DMS53 (cell line): ENCODE data around the gene CCDC146.

ENCODE experiments used
- DNase-seq: peaks from one replicate; lab custom pipeline; 2025; lab: John Stamatoyannopoulos, UW

Gene CCDC146

GRCh38 chr7:77284005-77284404 is 161.6 kb downstream of the CCDC146 start:
- DNase-seq: no peak

- no peak for DNase-seq
Observed at GRCh38 chr7:77284616-77285015, 162.2 kb downstream of the CCDC146 start.

DNA sequence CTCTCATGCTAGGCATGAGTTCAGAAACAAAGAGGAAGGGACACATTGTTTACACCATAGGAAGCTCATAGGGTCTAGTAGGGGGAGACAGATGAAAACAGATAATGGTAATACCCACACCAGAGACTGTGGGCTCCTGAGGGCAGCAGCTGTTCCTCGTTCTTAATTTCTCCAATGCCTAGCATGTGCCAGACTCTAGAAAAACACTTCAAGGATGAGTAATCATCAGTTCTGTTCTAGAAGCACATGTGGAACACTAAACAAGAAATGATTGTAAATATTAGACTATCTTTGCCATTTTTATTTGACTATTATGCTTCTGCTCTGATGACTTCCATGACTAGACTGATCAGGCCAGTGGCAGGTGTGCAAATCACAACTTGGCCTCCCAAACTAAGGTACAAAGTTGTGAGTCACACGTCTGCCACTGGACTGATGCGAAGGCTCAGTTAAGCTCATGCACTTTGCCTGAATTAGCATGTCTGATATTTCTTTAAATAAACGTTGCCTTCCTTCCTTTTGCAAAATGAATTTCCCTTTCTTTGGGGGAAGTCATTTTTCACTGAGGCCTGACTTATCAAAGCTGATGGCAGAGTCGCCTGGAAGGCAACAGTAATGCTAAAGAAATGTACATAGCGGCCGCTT is 166.4 kb downstream of the CCDC146 start:
- peak; percentile 71 for DNase-seq

DNA sequence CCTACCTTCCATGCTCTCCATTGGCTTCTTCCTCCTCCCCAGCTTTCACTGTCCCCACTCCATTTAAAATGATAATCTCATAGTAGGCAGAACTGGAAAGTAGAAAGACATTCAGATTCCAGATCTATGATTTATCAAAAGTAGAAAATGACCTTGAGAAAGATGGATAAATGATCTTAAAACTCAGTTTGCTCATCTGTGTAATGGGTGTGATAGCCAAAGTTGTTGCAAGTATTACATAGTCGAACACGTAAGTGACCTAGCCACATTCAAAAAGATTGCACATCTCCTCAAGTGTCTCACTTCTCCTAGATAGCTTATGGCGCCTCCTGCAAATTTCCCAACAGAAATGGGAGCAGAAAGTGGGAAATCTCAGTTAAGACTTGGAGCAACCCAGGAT is 167.0 kb downstream of the CCDC146 start:
- no peak for DNase-seq

GRCh38 chr7:77290425-77290824 is 168.0 kb downstream of the CCDC146 start:
- no peak for DNase-seq

DNA sequence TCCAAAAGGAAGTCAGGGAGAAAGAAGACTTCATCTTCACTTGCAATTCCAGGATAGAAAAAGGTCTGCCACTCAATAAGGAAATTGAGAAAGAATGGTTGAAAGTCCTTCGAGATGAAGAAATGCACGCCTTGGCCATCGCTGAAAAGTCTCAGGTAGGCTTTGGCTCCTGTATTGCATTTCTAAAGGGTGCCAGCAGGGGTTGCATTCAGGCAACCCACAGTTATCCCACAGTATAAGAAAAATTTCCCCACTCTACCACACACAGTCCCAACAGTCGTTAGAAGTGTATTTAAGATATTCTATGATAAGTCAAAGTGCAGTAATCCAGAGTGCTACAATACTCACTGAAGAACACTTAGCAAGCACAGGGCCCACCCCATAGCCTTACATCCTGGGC is 170.6 kb downstream of the CCDC146 start:
- peak; percentile 15 for DNase-seq

DNA sequence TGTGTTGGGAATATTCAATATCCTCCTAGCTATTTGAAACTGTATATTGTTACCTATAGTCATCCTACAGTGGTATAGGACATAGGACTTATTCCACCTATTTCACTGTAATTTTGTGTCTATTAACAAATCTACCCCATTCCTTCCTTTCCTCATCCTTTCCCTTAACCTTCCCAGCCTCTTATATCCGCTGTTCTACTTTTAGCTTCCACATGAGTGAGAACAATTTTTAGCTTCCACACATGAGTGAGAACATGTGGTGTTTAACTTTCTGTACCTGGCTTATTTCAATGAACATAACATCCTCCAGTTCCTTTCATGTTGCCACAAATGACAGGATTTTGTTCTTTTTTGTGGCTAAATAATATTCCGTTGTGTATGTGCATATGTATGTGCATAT is 173.1 kb downstream of the CCDC146 start:
- no peak for DNase-seq

DNA sequence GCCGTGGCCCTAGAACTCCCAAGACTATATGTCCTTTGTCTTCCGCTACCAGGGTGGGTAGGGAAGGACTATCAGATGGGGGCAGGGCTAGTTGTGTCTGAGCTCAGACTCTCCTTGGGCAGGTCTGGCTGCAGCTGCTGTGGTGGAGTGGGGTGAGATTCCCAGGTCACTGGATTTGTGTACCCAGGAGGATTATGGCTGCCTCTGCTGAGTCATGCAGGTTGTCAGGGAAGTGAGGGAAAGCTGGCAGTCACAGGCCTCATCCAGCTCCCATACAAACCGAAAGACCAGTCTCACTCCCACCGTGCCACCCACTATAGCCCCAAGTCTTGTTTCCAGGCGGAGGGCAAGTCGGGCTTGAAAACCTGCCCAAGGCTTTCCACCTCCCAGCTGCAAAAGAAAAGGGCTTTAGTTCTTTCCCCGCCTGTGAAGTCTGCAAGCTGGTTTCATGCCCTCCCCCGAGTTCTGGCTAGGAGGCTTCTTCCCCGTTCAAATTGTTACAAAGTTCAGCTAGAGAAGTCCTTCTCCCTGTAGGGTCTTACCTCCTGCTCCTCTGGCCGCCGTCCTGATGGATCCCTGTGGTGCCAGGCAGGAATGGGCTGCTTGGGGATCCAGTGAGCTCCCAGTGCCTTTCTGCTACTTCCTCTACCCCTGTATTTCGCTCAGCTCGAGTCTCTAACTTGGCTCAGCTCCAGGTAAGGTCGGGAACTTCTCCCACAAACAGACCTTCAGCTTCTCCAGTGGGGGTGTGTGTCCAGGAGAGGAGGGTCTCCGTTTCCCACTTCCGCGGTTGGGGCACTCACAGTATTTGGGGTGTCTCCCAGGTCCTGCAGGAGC is 184.0 kb downstream of the CCDC146 start:
- DNase-seq: peak; percentile 95

GRCh38 chr7:77308792-77309191 is 186.4 kb downstream of the CCDC146 start:
- no peak for DNase-seq

DNA sequence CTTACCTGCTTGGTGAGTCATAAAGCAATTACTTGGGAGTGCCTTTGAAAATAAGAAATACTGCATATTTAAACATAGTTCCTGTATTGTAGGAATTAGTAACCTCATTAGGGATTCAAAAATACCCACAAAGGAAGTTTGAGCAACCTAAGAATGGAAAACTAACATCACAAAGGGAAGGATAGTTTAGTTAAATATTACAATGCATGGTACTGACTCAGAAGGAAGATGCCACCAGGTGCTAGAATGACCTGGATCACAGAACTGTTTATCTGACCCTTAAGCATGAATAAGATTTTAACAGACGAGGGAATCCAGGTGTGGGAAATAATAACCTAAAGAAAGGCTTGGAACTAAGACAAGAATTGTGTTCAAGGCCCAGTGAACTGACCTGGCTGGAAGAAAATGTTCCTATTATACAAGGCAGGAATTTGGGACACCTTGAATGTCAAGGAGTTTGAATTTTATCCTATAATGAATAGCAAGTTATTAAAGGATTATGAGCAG is 187.4 kb downstream of the CCDC146 start:
- DNase-seq: no peak

GRCh38 chr7:77310982-77311381 is 188.6 kb downstream of the CCDC146 start:
- DNase-seq: no peak

DNA sequence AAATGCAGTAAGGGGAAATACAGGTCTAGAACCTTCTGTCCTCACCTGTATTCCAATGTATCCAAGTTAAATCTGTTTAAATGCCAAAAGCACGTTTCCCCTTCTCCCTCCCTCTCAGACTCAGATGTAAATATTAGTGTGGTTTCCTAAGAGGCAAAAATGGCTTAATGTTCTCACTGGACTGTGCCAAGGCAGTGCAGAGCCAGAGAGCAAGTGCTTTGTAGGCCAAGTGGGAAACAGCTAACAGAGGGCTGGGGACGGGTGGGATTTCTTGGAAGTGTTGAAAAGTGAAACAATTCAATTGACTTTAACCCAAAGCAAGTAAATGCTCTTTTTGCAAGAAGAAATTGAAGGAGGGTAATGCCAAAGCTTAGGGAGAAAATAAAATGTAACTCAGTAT is 190.7 kb downstream of the CCDC146 start:
- DNase-seq: no peak

GRCh38 chr7:77313876-77314480 is 191.6 kb downstream of the CCDC146 start:
- no peak for DNase-seq

- no peak for DNase-seq
Observed at GRCh38 chr7:77315182-77315591, 192.8 kb downstream of the CCDC146 start.

DNA sequence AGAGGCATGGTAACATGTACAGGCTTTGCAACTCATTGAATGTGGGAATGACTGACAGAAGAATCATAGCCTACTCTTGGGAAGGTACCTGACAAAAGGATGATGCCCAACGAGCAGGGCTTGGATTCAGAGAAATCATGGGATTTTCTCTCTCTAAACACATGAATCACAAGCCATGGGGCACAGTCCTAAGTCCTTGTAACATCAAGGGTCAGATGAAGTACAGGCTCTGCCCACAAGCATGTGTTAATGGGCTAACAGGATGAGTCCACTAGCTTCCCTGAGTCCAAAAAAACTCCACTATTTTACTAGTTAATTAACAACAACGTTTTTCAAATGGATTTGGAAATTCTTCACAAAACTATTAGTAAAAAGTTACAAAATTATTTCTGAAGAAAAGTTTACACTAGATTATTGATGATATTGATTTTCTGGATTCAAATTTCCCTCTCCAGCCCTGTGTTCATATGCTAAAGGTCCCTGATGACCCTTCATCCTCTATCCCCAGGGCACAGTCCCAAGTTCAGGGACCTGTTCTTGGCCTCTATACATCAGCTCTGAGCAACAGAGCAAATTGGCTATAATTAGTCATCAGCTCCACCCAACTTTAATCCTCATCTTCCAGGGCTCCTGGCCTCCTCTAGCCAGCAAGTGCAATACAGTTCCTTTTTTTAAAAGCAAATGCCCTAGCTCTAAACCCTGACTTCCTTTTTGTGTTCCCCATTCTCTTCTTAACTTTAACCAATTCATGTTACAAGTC is 194.0 kb downstream of the CCDC146 start:
- DNase-seq: no peak

DNA sequence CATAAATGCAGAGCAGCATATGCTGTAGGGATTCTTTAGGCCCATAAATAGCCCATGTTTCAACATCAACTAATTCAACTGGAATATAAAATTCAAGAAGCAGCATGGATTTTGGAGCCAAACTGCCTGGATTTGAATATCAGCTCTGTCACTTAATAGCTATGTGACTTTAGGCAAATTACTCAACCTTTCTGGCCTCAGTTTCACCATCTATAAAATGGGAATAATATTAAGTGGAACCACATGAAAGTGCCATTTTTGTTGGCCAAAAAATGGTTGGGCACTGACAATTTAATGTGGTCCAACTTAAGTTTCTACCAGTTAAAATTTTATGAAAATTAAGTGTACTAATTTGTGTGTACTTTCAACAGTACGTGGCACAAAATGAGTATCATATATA is 195.6 kb downstream of the CCDC146 start:
- no peak for DNase-seq

- DNase-seq: no peak
Observed at GRCh38 chr7:77320137-77320536, 197.7 kb downstream of the CCDC146 start.

DNA sequence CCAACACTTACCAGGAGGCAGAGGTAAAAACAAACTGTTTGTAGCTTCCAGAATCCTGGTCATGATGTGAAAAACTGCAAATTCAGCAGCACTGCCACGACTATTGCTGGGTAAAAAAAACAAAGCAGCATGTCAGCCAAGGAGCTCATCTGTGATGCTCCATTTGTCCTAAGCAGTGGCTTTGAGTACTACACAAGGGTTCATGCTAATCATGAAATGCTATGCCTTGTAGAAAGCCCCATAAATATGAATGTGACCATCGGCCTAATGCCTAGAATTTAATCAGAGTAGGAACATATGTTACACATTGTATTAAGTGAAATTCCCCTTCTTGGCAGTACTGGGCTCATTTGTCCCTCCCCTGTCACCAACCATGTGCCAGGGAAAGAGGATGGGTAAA is 198.3 kb downstream of the CCDC146 start:
- no peak for DNase-seq

- DNase-seq: no peak
Observed at GRCh38 chr7:77321300-77321699, 198.9 kb downstream of the CCDC146 start.

- DNase-seq: peak; percentile 22
Observed at GRCh38 chr7:77326131-77326530, 203.7 kb downstream of the CCDC146 start.

DNA sequence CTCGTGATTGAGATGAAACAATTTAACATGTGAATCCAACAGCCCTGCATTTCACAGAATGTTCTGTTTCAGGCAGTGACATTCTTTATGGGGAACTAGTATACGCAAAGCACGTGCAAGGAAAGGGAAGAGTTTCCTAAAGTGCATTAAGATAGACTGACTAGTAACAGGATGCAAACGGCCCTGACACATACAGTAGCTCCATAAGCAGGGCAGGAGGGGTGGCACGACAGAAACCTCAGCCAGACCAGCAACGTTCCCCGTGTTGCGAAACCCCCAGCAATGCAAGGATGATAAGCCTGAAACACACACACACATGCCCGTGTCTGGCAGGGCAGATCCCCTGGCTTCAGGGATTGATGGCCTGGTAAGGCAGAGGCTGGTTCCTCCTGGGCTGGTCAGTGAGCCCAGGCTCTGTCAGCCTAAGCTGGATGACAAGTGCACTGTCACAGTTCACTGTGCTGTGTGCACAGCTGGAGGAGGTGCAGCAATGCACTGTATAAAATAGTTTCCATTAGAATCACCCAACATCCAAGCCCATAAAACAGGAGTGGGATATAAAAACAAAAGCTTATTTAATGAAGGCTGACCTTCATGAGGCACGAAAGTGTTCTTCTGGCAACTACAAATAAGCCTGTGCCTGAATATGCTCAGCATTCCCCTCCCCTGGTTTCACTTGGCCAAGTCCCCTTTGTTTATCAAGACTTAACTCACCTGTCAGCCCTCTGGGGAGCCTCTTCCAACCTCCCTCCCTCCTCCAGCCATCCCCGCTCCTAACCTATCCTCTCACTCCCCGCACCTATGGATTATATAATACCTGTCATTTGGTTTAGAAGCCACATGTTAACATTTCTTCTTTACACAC is 204.9 kb downstream of the CCDC146 start:
- peak; percentile 59 for DNase-seq
